ENCODE results near the gene UBE2V1. TPM values are rescaled to one million over a fixed set of nuclear protein-coding genes. Genes with fewer than 3 reads are reported as not detected.

Gene UBE2V1
- total and polyA plus RNA-seq, 2 experiments from 2014 or later = 64.0 to 112 TPM

- no peak overlapping the region for H2AFZ ChIP-seq
- H3K79me2 ChIP-seq = no peaks in the 10 kb centered on the region
- H3K27me3 ChIP-seq = no peaks in the 10 kb centered on the region
Measured at GRCh38 chr20:50062006-50062838, 50.7 kb downstream of the UBE2V1 start.

GRCh38 chr20:50061151-50062005 lies 51.6 kb downstream of the UBE2V1 start:
- DNase-seq (ENCODE audit: low spot score) = no peak
- no peaks in the 10 kb centered on the region for H3K9me2 ChIP-seq (replicated peaks; ENCODE audit: insufficient read depth)
- no peaks in the 10 kb centered on the region for H3K27me3 ChIP-seq
- H3K79me2 ChIP-seq = no peaks in the 10 kb centered on the region
- no peak overlapping the region for H3K27ac ChIP-seq
- no peak overlapping the region for H2AFZ ChIP-seq
- no peak overlapping the region for H3K4me3 ChIP-seq
- no peaks in the 10 kb centered on the region for H3K36me3 ChIP-seq (replicated peaks; ENCODE audit: insufficient read depth, low read depth)
- WGBS (ENCODE audit: low lambda C conversion rate, missing lambda C conversion rate) = 61% methylated on average over 6 of the region's 6 CpGs
- no peak for TF ChIP-seq EZH2phosphoT487 (IDR thresholded peaks at IDR 0.05; ENCODE audit: low read depth, severe bottlenecking, unreplicated experiment)
- TF ChIP-seq EZH2 (IDR thresholded peaks at IDR 0.05; ENCODE audit: borderline replicate concordance) = no peak
- no peak for TF ChIP-seq CTCF (IDR thresholded peaks at IDR 0.05; ENCODE audit: poor library complexity)
- H3K4me2 ChIP-seq = no peak overlapping the region
- H3K4me1 ChIP-seq (ENCODE audit: insufficient read depth) = no peaks in the 10 kb centered on the region
- H4K20me1 ChIP-seq (ENCODE audit: insufficient read depth, poor library complexity, severe bottlenecking) = no peaks in the 10 kb centered on the region
- no peaks in the 10 kb centered on the region for H3K9me3 ChIP-seq (ENCODE audit: low read depth)

More at GRCh38 chr20:50062006-50062838, 50.7 kb downstream of the UBE2V1 start:
- Histone ChIP-seq H3K4me3 (no peak overlapping the region), H3K27ac (no peak overlapping the region), H3K4me1 (ENCODE audit: insufficient read depth) (no peaks in the 10 kb centered on the region), H4K20me1 (ENCODE audit: insufficient read depth, poor library complexity, severe bottlenecking) (no peaks in the 10 kb centered on the region), H3K4me2 (no peak overlapping the region), H3K9me3 (ENCODE audit: low read depth) (no peaks in the 10 kb centered on the region), H3K9me2 (replicated peaks; ENCODE audit: insufficient read depth) (no peaks in the 10 kb centered on the region), H3K36me3 (replicated peaks; ENCODE audit: insufficient read depth, low read depth) (no peaks in the 10 kb centered on the region)
- WGBS (ENCODE audit: low lambda C conversion rate, missing lambda C conversion rate) = 85% methylated on average over 13 of the region's 13 CpGs
- no peak for DNase-seq (ENCODE audit: low spot score)
- no peak for TF ChIP-seq EZH2 (IDR thresholded peaks at IDR 0.05; ENCODE audit: borderline replicate concordance)
- no peak for TF ChIP-seq EZH2phosphoT487 (IDR thresholded peaks at IDR 0.05; ENCODE audit: low read depth, severe bottlenecking, unreplicated experiment)
- no peak for TF ChIP-seq CTCF (IDR thresholded peaks at IDR 0.05; ENCODE audit: poor library complexity)

- Histone ChIP-seq H3K9me2 (replicated peaks; ENCODE audit: insufficient read depth) (no peaks in the 10 kb centered on the region), H3K27me3 (no peaks in the 10 kb centered on the region), H2AFZ (no peak overlapping the region), H3K36me3 (replicated peaks; ENCODE audit: insufficient read depth, low read depth) (no peaks in the 10 kb centered on the region), H3K4me3 (no peak overlapping the region), H3K9me3 (ENCODE audit: low read depth) (no peaks in the 10 kb centered on the region), H3K79me2 (no peaks in the 10 kb centered on the region), H3K27ac (no peak overlapping the region), H3K4me2 (no peak overlapping the region), H3K4me1 (ENCODE audit: insufficient read depth) (peaks cover 13% of the 10 kb centered on the region), H4K20me1 (ENCODE audit: insufficient read depth, poor library complexity, severe bottlenecking) (no peaks in the 10 kb centered on the region)
- no peak for DNase-seq (ENCODE audit: low spot score)
- 94% methylated on average over 11 of the region's 11 CpGs for WGBS (ENCODE audit: low lambda C conversion rate, missing lambda C conversion rate)
- no peak for TF ChIP-seq EZH2phosphoT487 (IDR thresholded peaks at IDR 0.05; ENCODE audit: low read depth, severe bottlenecking, unreplicated experiment)
- no peak for TF ChIP-seq CTCF (IDR thresholded peaks at IDR 0.05; ENCODE audit: poor library complexity)
- TF ChIP-seq EZH2 (IDR thresholded peaks at IDR 0.05; ENCODE audit: borderline replicate concordance) = no peak
Measured at GRCh38 chr20:50058662-50059402, 54.1 kb downstream of the UBE2V1 start.
